HG02642 (cell line): ENCODE results near the gene OTOP3.
"Not testable (repeated sequence)": the region's sequence is repeated elsewhere in the genome, so short reads cannot be mapped to it uniquely, and the experiment has no call there.

Experiments used
- ATAC-seq: cut with Tn5 transposase; IDR thresholded peaks from one replicate; pipeline ENCODE4 v1.9.1; 2021; ENCODE audit warnings: mild to moderate bottlenecking; ENCODE audit not compliant: unreplicated experiment, poor library complexity

The OTOP3 gene

GRCh38 chr17:74959826-74960515 lies 24.3 kb downstream of the OTOP3 start:
- ATAC-seq, result no peak

GRCh38 chr17:74960570-74961342 lies 25.1 kb downstream of the OTOP3 start:
- ATAC-seq, result no peak

GRCh38 chr17:74961657-74962350 lies 26.1 kb downstream of the OTOP3 start:
- ATAC-seq, result no peak

GRCh38 chr17:74962622-74963394 lies 27.1 kb downstream of the OTOP3 start:
- ATAC-seq, result no peak

- ATAC-seq, result no peak
These were observed 28.0 kb downstream of the OTOP3 start for GRCh38 chr17:74963656-74964055.

GRCh38 chr17:74964246-74964761 lies 28.6 kb downstream of the OTOP3 start:
- ATAC-seq, result no peak

- no peak for ATAC-seq
These were observed 29.4 kb downstream of the OTOP3 start for GRCh38 chr17:74964988-74965622.

GRCh38 chr17:74968361-74968780 lies 32.7 kb downstream of the OTOP3 start:
- no peak for ATAC-seq

- ATAC-seq, result not testable (repeated sequence)
These were observed 33.8 kb downstream of the OTOP3 start for GRCh38 chr17:74969501-74969900.

- ATAC-seq, result no peak
These were observed 34.7 kb downstream of the OTOP3 start for GRCh38 chr17:74970395-74970794.

GRCh38 chr17:74971069-74971841 lies 35.6 kb downstream of the OTOP3 start:
- no peak for ATAC-seq

- ATAC-seq, result no peak
These were observed 36.1 kb downstream of the OTOP3 start for GRCh38 chr17:74971842-74972106.

- no peak for ATAC-seq
These were observed 36.6 kb downstream of the OTOP3 start, which contains the start of gene HID1 for GRCh38 chr17:74972107-74972972. Gene HID1 (minus strand): TSS chr17:74972759. CDS start chr17:74972656, 103 bp downstream.

- ATAC-seq, result no peak
These were observed 37.3 kb downstream of the OTOP3 start for GRCh38 chr17:74972973-74973328.

- ATAC-seq, result no peak
These were observed 40.2 kb downstream of the OTOP3 start for GRCh38 chr17:74975943-74976342.

- no peak for ATAC-seq
These were observed 42.1 kb downstream of the OTOP3 start for GRCh38 chr17:74977802-74978201.

GRCh38 chr17:74978240-74978639 lies 42.5 kb downstream of the OTOP3 start:
- ATAC-seq, result no peak

- no peak for ATAC-seq
These were observed 43.9 kb downstream of the OTOP3 start for GRCh38 chr17:74979408-74980146.
